H9 (cell line): ENCODE results near the gene UPK3A. TPM values are rescaled to one million over a fixed set of nuclear protein-coding genes. Genes with fewer than 3 reads are reported as not detected.
A peak's percentile ranks its signal among the peaks of the same experiment; 100 is the strongest.

Experiments
- DNase-seq: peaks from one replicate; pipeline ENCODE4 v3.0.0-alpha.2; 2017
- H2AFZ ChIP-seq: one replicate; pipeline ENCODE4 v1.6.1; 2013; ENCODE audit warnings: mild to moderate bottlenecking, low read length, control low read depth, moderate library complexity
- H2AK5ac ChIP-seq: 2 replicates; pipeline ENCODE4 v1.6.1; 2013; ENCODE audit warnings: low read length, control low read depth, mixed read lengths; ENCODE audit not compliant: insufficient read length
- H2BK120ac ChIP-seq: one replicate; pipeline ENCODE4 v1.6.1; 2013; ENCODE audit warnings: low read depth, mild to moderate bottlenecking, low read length, control low read depth, inconsistent platforms; ENCODE audit not compliant: poor library complexity, severe bottlenecking
- H2BK12ac ChIP-seq: 2 replicates; pipeline ENCODE4 v1.6.1; 2013; ENCODE audit warnings: low read length, control low read depth, mixed read lengths, low read depth; ENCODE audit not compliant: insufficient read length
- H2BK15ac ChIP-seq: 2 replicates; pipeline ENCODE4 v1.6.1; 2013; ENCODE audit warnings: low read depth, low read length, control low read depth
- H2BK20ac ChIP-seq: one replicate; pipeline ENCODE4 v1.6.1; 2013; ENCODE audit warnings: low read depth, mild to moderate bottlenecking, low read length, control low read depth, inconsistent platforms; ENCODE audit not compliant: poor library complexity, severe bottlenecking
- H2BK5ac ChIP-seq: 2 replicates; pipeline ENCODE4 v1.6.1; 2013; ENCODE audit warnings: low read length, control low read depth, mixed read lengths; ENCODE audit not compliant: insufficient read length
- H3K14ac ChIP-seq: 2 replicates; pipeline ENCODE4 v1.6.1; 2013; ENCODE audit warnings: low read length, control low read depth; ENCODE audit not compliant: insufficient read depth
- H3K18ac ChIP-seq: 2 replicates; pipeline ENCODE4 v1.6.1; 2013; ENCODE audit warnings: low read depth, mild to moderate bottlenecking, mixed read lengths, low read length, control low read depth; ENCODE audit not compliant: insufficient read length
- H3K23ac ChIP-seq: 2 replicates; pipeline ENCODE4 v1.6.1; 2013; ENCODE audit warnings: low read length, control low read depth, mixed read lengths, low read depth; ENCODE audit not compliant: insufficient read length
- H3K23me2 ChIP-seq: 2 replicates; pipeline ENCODE4 v1.6.1; 2013; ENCODE audit warnings: low read depth, mild to moderate bottlenecking, mixed read lengths, low read length, control low read depth; ENCODE audit not compliant: insufficient read length, poor library complexity, severe bottlenecking
- H3K27ac ChIP-seq: 2 replicates; pipeline ENCODE4 v1.5.1; 2013; ENCODE audit warnings: low read length, control low read depth, mixed read lengths, low read depth; ENCODE audit not compliant: insufficient read length
- H3K27me3 ChIP-seq: 2 replicates; pipeline ENCODE4 v1.6.1; 2013; ENCODE audit warnings: low read length, control low read depth, inconsistent platforms; ENCODE audit not compliant: insufficient read depth
- H3K4ac ChIP-seq: 2 replicates; pipeline ENCODE4 v1.6.1; 2013; ENCODE audit warnings: low read depth, mild to moderate bottlenecking, control low read depth, inconsistent platforms, low read length, moderate library complexity
- H3K4me1 ChIP-seq: 2 replicates; pipeline ENCODE4 v1.6.1; 2013; ENCODE audit warnings: low read length, control low read depth, inconsistent platforms; ENCODE audit not compliant: insufficient read depth
- H3K4me2 ChIP-seq: 2 replicates; pipeline ENCODE4 v1.6.1; 2013; ENCODE audit warnings: low read length, control low read depth, mixed read lengths; ENCODE audit not compliant: insufficient read length, insufficient read depth
- H3K56ac ChIP-seq: 2 replicates; pipeline ENCODE4 v1.6.1; 2013; ENCODE audit warnings: low read depth, mild to moderate bottlenecking, mixed read lengths, low read length, control low read depth; ENCODE audit not compliant: insufficient read length
- H3K79me1 ChIP-seq: 2 replicates; pipeline ENCODE4 v1.6.1; 2013; ENCODE audit warnings: low read depth, mild to moderate bottlenecking, moderate library complexity, low read length, control low read depth, inconsistent platforms; ENCODE audit not compliant: insufficient read depth, poor library complexity, severe bottlenecking
- H3K79me2 ChIP-seq: 2 replicates; pipeline ENCODE4 v1.6.1; 2013; ENCODE audit warnings: low read length, control low read depth, inconsistent platforms; ENCODE audit not compliant: insufficient read depth
- H3K9ac ChIP-seq: 2 replicates; pipeline ENCODE4 v1.6.1; 2013; ENCODE audit warnings: low read length, control low read depth, mixed read lengths; ENCODE audit not compliant: insufficient read length; ENCODE audit errors: extremely low read depth
- H3K9me3 ChIP-seq: one replicate; pipeline ENCODE4 v1.6.1; 2013; ENCODE audit warnings: low read depth, low read length, inconsistent platforms; ENCODE audit not compliant: control insufficient read depth
- H3T11ph ChIP-seq: one replicate; pipeline ENCODE4 v1.6.1; 2013; ENCODE audit warnings: mild to moderate bottlenecking, low read length, control low read depth, inconsistent platforms
- H4K20me1 ChIP-seq: one replicate; pipeline ENCODE4 v1.6.1; 2013; ENCODE audit not compliant: control insufficient read depth, insufficient read length, insufficient read depth
- H4K5ac ChIP-seq: 2 replicates; pipeline ENCODE4 v1.6.1; 2013; ENCODE audit warnings: low read depth, mild to moderate bottlenecking, mixed read lengths, low read length, control low read depth; ENCODE audit not compliant: insufficient read length
- H4K8ac ChIP-seq: replicated peaks from 2 replicates; pipeline ENCODE4 v1.6.1; 2013; ENCODE audit warnings: low read length, control low read depth, mixed read lengths, low read depth; ENCODE audit not compliant: insufficient read length
- H4K91ac ChIP-seq: 2 replicates; pipeline ENCODE4 v1.6.1; 2013; ENCODE audit warnings: low read depth, mild to moderate bottlenecking, moderate library complexity, mixed read lengths, low read length, control low read depth; ENCODE audit not compliant: insufficient read length
- H3K27ac Mint-ChIP-seq, 3 experiments: 2 replicates in 2 of 3; 3 replicates in 1 of 3; pipeline ENCODE4 v1.8.0; 2020 to 2021; ENCODE audit warnings: mixed read lengths in 3 of 3, mild to moderate bottlenecking in 1 of 3, moderate library complexity in 1 of 3
- H3K27me3 Mint-ChIP-seq: 2 replicates; pipeline ENCODE4 v1.8.0; 2021; ENCODE audit warnings: low read depth, mild to moderate bottlenecking, moderate library complexity, mixed read lengths
- H3K36me3 Mint-ChIP-seq, 3 experiments: 2 replicates in 2 of 3; 3 replicates in 1 of 3; pipeline ENCODE4 v1.8.0; 2020 to 2021; ENCODE audit warnings: low read depth in 3 of 3, mixed read lengths in 3 of 3; ENCODE audit not compliant: insufficient read depth in 1 of 3
- H3K4me1 Mint-ChIP-seq, 2 experiments: 2 replicates each; pipeline ENCODE4 v1.8.0; 2020; ENCODE audit warnings: mixed read lengths in 2 of 2
- H3K4me3 Mint-ChIP-seq, 2 experiments: 2 replicates in 1 of 2; 3 replicates in 1 of 2; pipeline ENCODE4 v1.8.0; 2020 to 2021; ENCODE audit warnings: mild to moderate bottlenecking in 2 of 2, mixed read lengths in 2 of 2, moderate library complexity in 1 of 2
- H3K9me3 Mint-ChIP-seq, 2 experiments: 2 replicates in 1 of 2; 3 replicates in 1 of 2; pipeline ENCODE4 v1.8.0; 2020; ENCODE audit warnings: mild to moderate bottlenecking in 2 of 2, mixed read lengths in 2 of 2, moderate library complexity in 1 of 2
- WGBS: extraction: QIAGEN DNeasy Blood & Tissue Kit; methylation state at CpG from one replicate; pipeline ENCODE4 v1.1.7; 2013; ENCODE audit warnings: missing lambda C conversion rate, low lambda C conversion rate, mixed read lengths; ENCODE audit not compliant: insufficient read length; ENCODE audit errors: extremely low coverage; 5-methylcytosine and 5-hydroxymethylcytosine counted together
- total RNA-seq: library from RNA; stranded (reverse); gene quantifications from 2 replicates; pipeline ENCODE4 v1.2.1, GENCODE V29; 2021
- TF ChIP-seq, protein P1 (sequence below): fragments of 200-600 bp; sonication (generic); conservative IDR thresholded peaks from 3 replicates; pipeline ENCODE4 v1.8.0; 2021; ENCODE audit warnings: antibody characterized with exemption, mild to moderate bottlenecking

UPK3A gene
- total RNA-seq, 1 experiment from 2014 or later, result not detected

GRCh38 chr22:45312856-45313255 lies 28.1 kb downstream of the UPK3A start:
- Mint-ChIP-seq H3K27me3 (peaks cover 9% of the 10 kb centered on the region), H3K27ac (peak overlapping the region in 1 of 3 experiments; percentile 2; a peak in 1 of 7 replicates), H3K4me3 (no peak overlapping the region), H3K4me1 (peaks cover 34 to 43% of the 10 kb centered on the region in 2 experiments), H3K9me3 (no peaks in the 10 kb centered on the region), H3K36me3 (peaks cover 4 to 9% (median 6%) of the 10 kb centered on the region in 3 experiments; a peak in 2 of 7 replicates)
- no peak for DNase-seq
- Histone ChIP-seq H3K79me1 (no peaks in the 10 kb centered on the region), H2BK12ac (no peak overlapping the region), H3K27ac (no peak overlapping the region), H3K79me2 (no peaks in the 10 kb centered on the region; the same call in 1 of the 2 replicates), H3K4me1 (peaks cover 4% of the 10 kb centered on the region), H4K91ac (no peak overlapping the region), H3K4ac (no peak overlapping the region), H3K56ac (no peak overlapping the region), H3K14ac (no peak overlapping the region), H4K5ac (no peak overlapping the region), H2BK15ac (no peak overlapping the region), H3K23ac (no peak overlapping the region), H4K20me1 (no peaks in the 10 kb centered on the region), H3T11ph (no peak overlapping the region), H3K27me3 (no peaks in the 10 kb centered on the region), H3K9ac (no peak overlapping the region), H3K18ac (no peak overlapping the region), H3K23me2 (peaks cover 13% of the 10 kb centered on the region), H3K9me3 (no peaks in the 10 kb centered on the region), H2BK5ac (no peak overlapping the region), H2BK20ac (no peak overlapping the region), H2BK120ac (no peak overlapping the region), H2AK5ac (no peak overlapping the region), H3K4me2 (no peak overlapping the region), H2AFZ (no peak overlapping the region), H4K8ac (no peak overlapping the region)
- no CpG with 5 or more reads among the region's 4 CpGs for WGBS
- TF ChIP-seq, protein P1, sequence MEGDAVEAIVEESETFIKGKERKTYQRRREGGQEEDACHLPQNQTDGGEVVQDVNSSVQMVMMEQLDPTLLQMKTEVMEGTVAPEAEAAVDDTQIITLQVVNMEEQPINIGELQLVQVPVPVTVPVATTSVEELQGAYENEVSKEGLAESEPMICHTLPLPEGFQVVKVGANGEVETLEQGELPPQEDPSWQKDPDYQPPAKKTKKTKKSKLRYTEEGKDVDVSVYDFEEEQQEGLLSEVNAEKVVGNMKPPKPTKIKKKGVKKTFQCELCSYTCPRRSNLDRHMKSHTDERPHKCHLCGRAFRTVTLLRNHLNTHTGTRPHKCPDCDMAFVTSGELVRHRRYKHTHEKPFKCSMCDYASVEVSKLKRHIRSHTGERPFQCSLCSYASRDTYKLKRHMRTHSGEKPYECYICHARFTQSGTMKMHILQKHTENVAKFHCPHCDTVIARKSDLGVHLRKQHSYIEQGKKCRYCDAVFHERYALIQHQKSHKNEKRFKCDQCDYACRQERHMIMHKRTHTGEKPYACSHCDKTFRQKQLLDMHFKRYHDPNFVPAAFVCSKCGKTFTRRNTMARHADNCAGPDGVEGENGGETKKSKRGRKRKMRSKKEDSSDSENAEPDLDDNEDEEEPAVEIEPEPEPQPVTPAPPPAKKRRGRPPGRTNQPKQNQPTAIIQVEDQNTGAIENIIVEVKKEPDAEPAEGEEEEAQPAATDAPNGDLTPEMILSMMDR, result no peak
